Stimulated activated CD8-positive, alpha-beta memory T cell treated with anti-CD3 and anti-CD28 coated beads, Interleukin-7, amount 100 ng/mL, for 48 hours (primary cell): Measurements from ENCODE around the gene ELL2.
"Not testable (repeated sequence)": the region's sequence is repeated elsewhere in the genome, so short reads cannot be mapped to it uniquely, and the experiment has no call there.

Source experiments
- DNase-seq, 2 donors: peaks; one replicate each; pipeline ENCODE4 v3.0.0-alpha.2; 2020; ENCODE audit warnings: low read depth in 1 of 2; ENCODE audit errors: extremely low read depth in 1 of 2

Gene ELL2

DNA sequence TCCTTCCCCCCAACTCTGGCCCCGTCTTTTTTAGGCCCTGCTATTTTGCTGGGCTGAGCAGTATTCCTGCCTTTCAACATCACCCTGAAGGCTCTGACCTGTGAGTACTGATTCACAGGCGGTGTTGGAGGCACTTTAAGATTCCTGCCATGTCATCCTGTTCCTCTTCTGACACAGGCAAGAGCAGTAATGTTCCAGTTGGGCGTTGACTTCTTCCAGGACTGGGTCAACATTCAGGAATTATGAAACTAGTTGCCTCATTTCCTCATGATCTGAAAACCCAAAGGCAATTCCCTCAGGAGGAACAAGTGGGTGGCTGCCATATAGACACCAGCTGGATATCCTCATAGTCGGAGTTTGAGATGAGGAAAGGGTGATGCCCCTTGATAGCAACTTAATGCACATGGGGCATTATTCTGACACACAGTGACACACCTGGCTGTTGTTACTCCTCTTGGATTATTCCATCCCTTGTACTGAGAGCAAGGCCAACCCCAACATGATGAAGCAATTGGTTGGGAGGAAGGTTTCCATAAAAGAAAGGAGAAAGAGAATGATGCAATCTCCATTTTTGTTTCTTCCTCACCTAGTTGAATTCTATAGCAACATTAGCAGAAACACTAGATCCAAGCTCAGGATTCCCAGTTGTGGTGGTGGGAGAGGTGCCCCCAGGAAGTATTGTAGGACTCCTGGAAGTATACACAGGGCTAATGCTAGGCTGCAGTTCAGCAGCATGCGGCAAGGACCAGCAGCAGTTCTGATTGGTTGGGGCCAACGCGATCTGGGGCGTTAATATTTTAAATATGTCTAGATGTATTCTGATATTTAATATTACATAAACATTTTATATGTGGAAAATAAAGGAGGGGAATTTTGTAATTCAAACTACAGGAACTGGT lies 119.5 kb downstream of the ELL2 start:
- DNase-seq, result no peak

DNA sequence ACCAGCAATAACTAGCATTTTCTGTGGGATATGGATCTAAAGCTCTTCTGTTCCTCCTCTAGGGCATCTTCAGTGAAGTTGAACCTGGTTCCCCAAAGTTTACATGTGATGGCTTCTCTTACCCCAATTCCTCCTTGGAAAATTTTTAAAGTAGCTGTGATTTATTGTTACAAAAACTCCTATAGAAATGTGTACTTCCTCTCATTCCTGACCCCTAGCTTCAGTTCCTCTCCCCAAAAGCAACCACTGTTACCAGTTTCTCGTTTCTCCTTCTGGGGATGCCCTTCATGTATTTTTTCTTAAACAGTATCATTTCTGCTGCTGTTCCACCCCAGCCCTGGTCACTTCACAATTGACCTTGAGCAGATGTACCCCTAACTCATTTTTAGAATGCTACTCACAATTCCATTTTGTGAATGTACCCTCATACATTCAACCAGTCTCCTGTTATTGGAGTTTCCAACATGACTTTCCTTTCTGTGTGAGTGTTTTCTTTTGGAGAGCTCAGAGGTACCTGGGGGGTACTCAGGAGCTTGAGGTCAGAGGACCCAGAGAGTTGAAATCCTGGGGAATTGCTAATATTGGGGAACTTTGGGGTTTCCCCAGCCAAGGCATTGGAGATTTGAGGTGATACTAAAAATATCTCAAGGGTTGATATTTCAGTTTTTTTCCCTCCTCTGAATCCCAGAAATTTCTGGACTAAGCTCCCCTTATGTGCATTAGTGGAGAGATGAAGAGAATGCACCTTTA lies 120.5 kb downstream of the ELL2 start:
- DNase-seq, result no peak

DNA sequence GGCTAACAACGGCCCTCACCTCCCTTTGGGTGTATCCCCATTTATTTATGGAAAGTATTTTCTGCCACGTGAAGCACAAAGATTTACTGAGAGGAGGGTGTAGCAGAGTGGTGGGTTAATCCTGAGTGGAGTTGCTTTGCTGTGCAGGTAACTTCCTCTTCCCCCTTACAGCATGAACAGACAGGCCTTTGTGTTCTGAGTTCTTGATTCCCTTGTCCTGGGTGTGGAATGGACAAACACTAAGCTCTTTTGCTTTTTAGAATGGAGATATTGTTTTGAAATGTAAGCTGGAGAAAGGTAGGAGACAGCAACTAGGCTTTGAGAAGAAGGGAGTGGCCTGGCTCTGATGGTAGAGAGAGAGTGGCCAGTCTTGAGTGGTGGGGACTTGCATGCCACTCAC lies 122.0 kb downstream of the ELL2 start:
- DNase-seq, result no peak

DNA sequence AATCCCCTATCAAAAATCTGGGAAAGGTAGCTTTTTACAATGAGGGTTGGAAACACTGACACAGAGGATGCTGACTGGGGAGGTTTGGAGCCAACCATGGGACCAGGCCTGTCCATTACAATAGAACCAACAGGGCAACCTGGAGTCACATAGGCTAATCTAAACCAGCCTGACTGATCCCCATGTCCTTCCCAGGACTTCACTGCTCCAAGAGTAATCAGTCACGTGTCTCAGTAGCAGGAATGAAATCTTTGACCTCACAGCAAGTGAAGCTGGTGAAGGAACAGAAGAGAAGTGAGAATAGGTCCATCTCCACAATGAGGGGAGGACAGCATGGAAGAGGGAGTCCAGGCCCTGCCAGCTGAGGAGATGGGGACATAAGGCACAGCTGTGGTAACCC lies 123.1 kb downstream of the ELL2 start:
- no peak for DNase-seq

DNA sequence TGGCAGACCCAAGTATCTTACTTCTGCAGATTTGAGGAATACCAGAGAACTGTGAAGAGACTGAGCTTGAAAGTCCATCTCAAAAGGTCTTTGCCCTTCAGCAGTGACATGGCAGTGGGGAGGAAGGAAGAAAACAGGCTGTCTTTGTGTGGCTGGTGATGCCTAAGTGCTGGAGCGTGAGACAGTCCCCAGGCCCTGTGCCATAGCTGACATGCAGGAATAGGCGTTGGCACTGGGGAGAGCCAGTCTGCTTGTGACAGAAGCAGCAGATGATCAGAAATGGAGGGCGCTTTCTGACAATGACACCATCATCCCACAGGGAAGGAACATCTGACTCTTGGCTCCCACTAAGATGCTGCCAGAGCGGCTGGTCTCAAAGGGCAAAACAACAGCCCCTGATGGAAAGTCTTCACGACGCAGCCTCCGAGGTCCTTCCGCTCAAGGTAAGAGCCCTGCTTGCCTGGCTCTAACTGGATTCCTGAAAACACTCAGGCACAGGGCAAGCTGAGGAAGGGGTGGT lies 123.6 kb downstream of the ELL2 start:
- no peak for DNase-seq

DNA sequence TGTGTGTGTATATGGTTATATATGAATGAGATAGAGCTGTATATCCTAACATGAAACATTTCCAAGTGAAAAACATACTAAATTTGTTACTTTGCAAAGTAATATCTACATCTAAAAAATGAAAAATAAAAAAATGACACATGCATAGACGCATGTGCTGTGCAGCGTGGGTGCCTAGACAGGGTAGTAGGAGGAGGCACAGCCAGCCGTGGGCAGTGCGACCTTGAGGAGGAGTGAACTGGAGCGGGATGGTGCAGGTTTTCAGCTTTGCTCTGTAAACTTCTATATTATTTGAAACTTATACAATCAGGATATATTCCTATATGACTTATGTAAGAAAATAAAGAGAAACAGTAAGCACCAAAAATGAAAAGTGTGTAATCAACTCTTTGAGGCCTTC lies 124.2 kb downstream of the ELL2 start:
- no peak for DNase-seq

DNA sequence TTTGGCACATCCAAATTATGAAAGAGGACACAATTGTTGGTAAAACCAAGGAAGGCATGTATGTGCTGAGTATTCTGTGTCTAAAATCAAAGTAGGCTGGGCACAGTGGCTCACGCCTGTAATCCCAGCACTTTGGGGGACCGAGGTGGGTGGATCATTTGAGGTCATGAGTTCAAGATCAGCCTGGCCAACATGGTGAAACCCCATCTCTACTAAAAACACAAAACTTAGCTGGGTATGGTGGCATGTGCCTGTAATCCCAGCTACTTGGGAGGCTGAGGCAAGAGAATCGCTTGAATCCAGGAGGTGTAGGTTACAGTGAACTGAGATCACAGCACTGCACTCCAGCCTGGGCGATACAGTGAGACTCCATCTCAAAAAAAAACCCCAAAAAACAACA lies 124.7 kb downstream of the ELL2 start:
- not testable (repeated sequence) for DNase-seq

DNA sequence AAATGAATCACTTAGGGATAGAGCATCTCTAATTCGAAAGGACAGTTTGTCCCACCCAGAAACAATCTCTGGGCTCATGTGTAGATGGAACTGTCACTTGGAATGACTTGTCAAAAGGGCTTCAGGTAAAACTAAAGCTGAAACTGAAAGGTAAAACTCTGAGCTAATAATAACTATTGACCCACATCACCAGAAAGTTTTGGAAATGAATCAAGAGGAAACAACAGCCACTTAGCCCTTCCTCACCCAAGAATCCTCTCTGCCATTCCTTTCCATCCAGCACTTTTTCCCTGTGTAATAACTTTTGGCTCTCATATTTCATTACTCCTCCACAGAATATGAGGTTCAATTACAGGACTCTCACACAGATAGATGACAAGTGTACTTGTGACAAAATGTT lies 125.1 kb downstream of the ELL2 start:
- no peak for DNase-seq

DNA sequence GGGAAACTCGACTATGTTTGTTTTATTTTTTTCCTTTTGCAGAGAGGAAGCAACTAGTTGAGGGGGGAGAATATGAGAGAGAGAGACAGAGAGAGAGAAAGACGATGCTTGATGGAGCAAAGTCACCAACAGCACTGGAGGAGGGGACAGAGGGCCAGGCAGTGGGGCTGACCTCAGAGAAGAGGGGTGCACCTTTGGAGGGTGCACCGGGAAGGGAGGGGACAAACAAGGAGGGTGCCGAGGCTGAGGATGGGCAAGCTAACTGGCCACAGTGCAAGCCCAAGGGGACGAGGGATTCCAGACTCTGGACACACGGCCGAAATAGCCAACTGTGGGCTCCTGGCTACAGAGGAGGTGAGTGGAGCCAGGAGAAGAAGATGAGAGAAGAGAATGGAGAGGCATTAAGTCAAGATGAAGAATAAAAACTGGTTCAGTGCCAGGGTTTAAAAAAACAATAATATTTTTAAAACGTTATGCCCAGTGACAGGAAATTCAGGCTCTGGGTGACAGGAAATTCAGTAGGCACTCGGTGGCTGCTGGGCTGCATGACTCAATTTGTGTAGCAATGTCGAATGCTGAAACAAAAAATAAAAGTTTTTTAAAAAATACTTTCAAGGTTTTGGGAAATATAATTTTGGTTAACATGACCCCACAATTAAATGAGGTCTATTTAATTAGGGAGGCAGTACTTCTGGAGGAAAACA lies 125.8 kb downstream of the ELL2 start:
- no peak for DNase-seq
